ENCODE data around the gene DSCAM.

Gene DSCAM

GRCh38 chr21:40839521-40839920 is 7.4 kb downstream of the DSCAM start:
- DNase-seq, result no peak

- DNase-seq, result no peak
Observed at GRCh38 chr21:40837456-40837855, 9.5 kb downstream of the DSCAM start.

- no peak for DNase-seq
Observed at GRCh38 chr21:40835184-40835694, 11.7 kb downstream of the DSCAM start.

GRCh38 chr21:40833184-40833583 is 13.8 kb downstream of the DSCAM start:
- DNase-seq, result no peak

- DNase-seq, result no peak
Observed at GRCh38 chr21:40832316-40832715, 14.6 kb downstream of the DSCAM start.

DNA sequence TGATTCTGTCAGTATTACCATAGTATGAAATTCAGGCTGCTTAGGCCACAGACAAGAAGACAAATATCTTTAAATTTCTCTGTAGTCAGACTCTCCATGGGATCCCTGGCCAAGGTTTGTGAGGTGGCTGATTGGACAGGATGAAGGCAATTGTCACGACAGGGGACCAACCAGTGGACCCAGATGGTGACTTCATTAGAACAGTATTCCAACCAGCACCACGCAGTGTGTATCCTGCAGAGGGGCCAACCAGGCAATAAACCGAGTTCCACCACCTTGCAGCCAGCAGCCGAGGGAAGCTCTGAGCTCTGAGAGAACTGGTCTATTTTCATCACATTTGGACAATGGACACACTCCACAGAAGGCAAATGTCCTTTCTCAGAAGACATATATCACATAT is 16.1 kb downstream of the DSCAM start:
- no peak for DNase-seq

DNA sequence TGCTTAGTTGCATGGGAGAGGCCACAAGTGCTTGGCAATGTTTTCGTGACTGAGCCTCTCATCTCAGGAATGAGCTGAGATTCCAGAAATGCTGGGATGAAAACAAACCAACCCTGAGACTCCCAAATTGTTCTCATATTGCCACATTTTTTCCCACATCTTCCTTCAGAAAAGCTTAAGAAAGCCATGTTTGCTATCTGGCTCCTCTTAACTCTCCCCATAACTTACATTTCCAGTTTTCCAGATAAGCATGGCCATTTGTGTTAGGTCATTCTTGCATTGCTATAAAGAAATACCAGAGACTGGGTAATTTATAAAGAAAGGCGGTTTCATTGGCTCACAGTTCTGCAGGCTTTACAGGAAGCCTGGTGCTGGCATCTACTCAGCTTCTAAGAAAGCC is 17.2 kb downstream of the DSCAM start:
- DNase-seq, result no peak

GRCh38 chr21:40829308-40829707 is 17.6 kb downstream of the DSCAM start:
- DNase-seq, result no peak

- DNase-seq, result no peak
Observed at GRCh38 chr21:40827509-40827908, 19.4 kb downstream of the DSCAM start.

DNA sequence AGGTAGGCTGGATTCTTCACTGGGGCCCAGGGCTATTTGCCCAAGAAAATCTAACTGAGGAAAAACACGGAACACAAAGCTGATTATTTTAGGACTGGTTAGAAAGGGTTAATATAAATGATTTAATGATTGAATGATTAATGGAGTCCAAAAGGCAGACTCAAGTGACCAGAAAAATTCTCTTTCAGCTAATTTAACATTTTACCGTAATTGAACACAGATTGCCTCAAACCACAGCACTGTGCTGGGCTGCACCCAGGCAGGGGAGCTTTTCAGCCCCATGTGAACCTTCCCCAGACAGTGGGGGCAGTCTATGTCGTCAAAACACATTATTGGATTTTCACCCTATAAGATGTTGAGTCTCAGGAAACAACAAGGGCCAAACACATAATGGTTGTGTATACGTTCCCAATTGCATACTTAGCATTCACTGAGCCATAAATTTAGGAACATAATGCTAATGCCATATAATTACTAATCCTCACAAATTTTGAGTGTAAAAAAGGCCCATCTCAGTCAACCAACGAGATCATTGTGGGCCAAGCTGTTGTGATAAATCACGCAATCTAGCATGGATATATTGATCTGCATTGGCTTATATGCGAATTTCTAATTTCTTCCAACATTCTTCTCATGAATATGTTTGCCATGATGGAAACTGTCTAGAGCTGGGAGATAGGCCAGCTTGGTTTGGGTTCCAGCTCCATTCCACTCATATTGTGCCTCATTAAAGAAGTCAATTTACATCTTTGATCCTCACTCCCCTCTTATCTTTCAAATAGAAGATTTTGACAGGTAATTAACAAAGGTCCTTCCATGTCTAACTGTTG is 27.7 kb downstream of the DSCAM start:
- DNase-seq, result no peak

GRCh38 chr21:40813918-40814317 is 33.0 kb downstream of the DSCAM start:
- DNase-seq, result no peak

- no peak for DNase-seq
Observed at GRCh38 chr21:40809673-40810197, 37.2 kb downstream of the DSCAM start.

DNA sequence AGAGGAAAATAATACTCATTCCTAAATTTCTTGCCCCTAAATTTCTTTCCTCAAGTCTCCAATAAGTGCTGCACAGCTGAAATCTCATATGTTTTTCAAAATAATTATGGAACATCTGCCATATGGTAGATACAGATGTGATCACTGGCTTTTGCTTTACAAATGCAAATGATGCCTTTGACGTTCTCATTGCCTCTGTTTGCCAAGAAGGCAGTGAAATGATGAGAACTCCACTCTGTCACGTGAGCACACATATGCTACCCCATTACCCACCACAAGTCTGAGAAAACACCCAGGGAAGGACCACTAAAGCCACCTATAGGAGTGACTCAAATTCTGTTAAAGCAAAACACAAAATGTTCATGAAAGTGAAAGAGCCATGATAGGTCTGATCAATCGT is 43.9 kb downstream of the DSCAM start:
- no peak for DNase-seq

DNA sequence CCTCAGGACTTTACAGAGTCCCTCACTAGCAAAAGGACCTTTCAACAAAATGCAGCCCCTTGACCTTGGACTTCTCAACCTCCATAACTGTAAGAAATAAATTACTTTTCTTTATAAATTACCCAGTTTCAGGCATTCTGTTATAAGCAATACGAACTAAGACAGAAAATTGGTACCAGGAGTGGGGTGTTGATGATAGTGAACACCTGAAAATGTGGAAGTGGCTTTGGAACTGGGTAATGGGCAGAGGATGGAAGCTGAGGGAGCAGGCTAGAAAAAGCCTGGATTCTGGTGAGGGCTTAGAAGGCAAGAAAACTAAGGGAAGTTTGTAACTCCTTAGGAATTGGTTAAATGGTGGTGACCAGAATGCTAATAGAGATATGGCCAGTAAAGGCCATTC is 46.8 kb downstream of the DSCAM start:
- DNase-seq, result no peak

DNA sequence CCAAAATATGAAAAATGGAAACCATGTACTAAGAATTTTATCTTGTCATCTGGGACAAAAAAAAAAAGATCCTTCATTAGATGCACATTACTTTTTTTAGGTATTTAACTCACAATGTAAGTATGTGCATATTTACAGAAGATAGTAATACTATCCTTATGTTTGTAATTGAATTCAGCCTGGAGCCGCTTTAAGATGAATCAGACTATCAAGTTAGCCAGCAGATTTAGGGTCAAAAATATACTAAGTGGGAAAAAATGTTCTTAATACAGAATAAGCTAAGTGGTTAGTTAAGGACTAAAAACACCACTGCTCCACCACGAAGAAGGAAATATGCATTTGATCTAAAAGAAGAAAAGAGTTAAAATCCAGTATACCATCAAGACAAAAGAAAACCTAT is 49.1 kb downstream of the DSCAM start:
- DNase-seq, result no peak

- DNase-seq, result no peak
Observed at GRCh38 chr21:40797410-40797809, 49.5 kb downstream of the DSCAM start.

- no peak for DNase-seq
Observed at GRCh38 chr21:40796464-40796863, 50.5 kb downstream of the DSCAM start.

- no peak for DNase-seq
Observed at GRCh38 chr21:40795313-40795712, 51.6 kb downstream of the DSCAM start.

GRCh38 chr21:40792691-40793456 is 54.1 kb downstream of the DSCAM start:
- DNase-seq, result no peak

GRCh38 chr21:40788635-40789034 is 58.3 kb downstream of the DSCAM start:
- no peak for DNase-seq

- DNase-seq, result no peak
Observed at GRCh38 chr21:40783404-40783803, 63.6 kb downstream of the DSCAM start.

- DNase-seq, result no peak
Observed at GRCh38 chr21:40770435-40771055, 76.4 kb downstream of the DSCAM start.

GRCh38 chr21:40769231-40769630 is 77.7 kb downstream of the DSCAM start:
- DNase-seq, result no peak
